ENCODE measurements around the gene TTC5. TPM values are rescaled to one million over a fixed set of nuclear protein-coding genes. Genes with fewer than 3 reads are reported as not detected.

The TTC5 gene
- total RNA-seq, 1 experiment from 2014 or later: 15.9 TPM

GRCh38 chr14:20317720-20318119 lies 12.0 kb upstream of the TTC5 start (continued):
- TF ChIP-seq PRDM15 (CRISPR knock-in tag; IDR thresholded peaks at IDR 0.05) (no peak), MXD4 (CRISPR knock-in tag; IDR thresholded peaks at IDR 0.05; ENCODE audit: borderline replicate concordance) (no peak), ATF3 (CRISPR knock-in tag; conservative IDR thresholded peaks at IDR 0.05) (no peak), RELA (CRISPR knock-in tag; IDR thresholded peaks at IDR 0.05; ENCODE audit: borderline replicate concordance) (no peak), KAT7 (CRISPR knock-in tag; IDR thresholded peaks at IDR 0.05; ENCODE audit: borderline replicate concordance) (no peak), SP1 (CRISPR knock-in tag; conservative IDR thresholded peaks at IDR 0.05) (no peak)

GRCh38 chr14:20314026-20314425 lies 8.3 kb upstream of the TTC5 start:
- Mint-ChIP-seq H3K27me3 (ENCODE audit: low read depth) (no peaks in the 10 kb centered on the region; the same call in 1 of the 2 replicates), H3K27ac (no peak overlapping the region), H3K9me3 (peaks cover 4% of the 10 kb centered on the region; the same call in 1 of the 2 replicates), H3K36me3 (peaks cover 73% of the 10 kb centered on the region), H3K4me3 (no peak overlapping the region), H3K4me1 (no peaks in the 10 kb centered on the region)
- ATAC-seq (no peak), DNase-seq (ENCODE audit: low spot score) (no peak)
- POLR2A ChIA-PET: no interaction called here
- CTCF ChIA-PET: no interaction called here
- TF ChIP-seq ZNF281 (CRISPR knock-in tag; IDR thresholded peaks at IDR 0.05): no peak
- TF ChIP-seq TEAD4 (CRISPR knock-in tag; IDR thresholded peaks at IDR 0.05): no peak
- no peak for TF ChIP-seq ZNF138 (CRISPR knock-in tag; conservative IDR thresholded peaks at IDR 0.05)
- TF ChIP-seq FOXP4 (CRISPR knock-in tag; IDR thresholded peaks at IDR 0.05): no peak
- TF ChIP-seq AR (CRISPR knock-in tag; IDR thresholded peaks at IDR 0.05): no peak
- TF ChIP-seq CREM (CRISPR knock-in tag; IDR thresholded peaks at IDR 0.05): no peak
- no peak for TF ChIP-seq ZNF263 (CRISPR knock-in tag; IDR thresholded peaks at IDR 0.05; ENCODE audit: low read depth)
- TF ChIP-seq ZNF396 (CRISPR knock-in tag; IDR thresholded peaks at IDR 0.05; ENCODE audit: borderline replicate concordance): no peak
- no peak for TF ChIP-seq HMGXB4 (CRISPR knock-in tag; IDR thresholded peaks at IDR 0.05)
- TF ChIP-seq E2F5 (CRISPR knock-in tag; IDR thresholded peaks at IDR 0.05): no peak
- no peak for TF ChIP-seq ZNF425 (CRISPR knock-in tag; conservative IDR thresholded peaks at IDR 0.05)
- TF ChIP-seq CREB1 (CRISPR knock-in tag; IDR thresholded peaks at IDR 0.05): no peak
- TF ChIP-seq GRHL2 (CRISPR knock-in tag; IDR thresholded peaks at IDR 0.05; ENCODE audit: insufficient replicate concordance, severe bottlenecking): no peak
- TF ChIP-seq RORB (CRISPR knock-in tag; IDR thresholded peaks at IDR 0.05): no peak
- TF ChIP-seq RELA (CRISPR knock-in tag; IDR thresholded peaks at IDR 0.05; ENCODE audit: borderline replicate concordance): no peak

Measured in WTC11 (cell line).